NCI-H2029 treated with DMSO at 0.1 percent for 48 hours (cell line): ENCODE data around the gene LRRC2.

Experiments
- DNase-seq: peaks from one replicate; lab custom pipeline; 2025; lab: John Stamatoyannopoulos, UW

The LRRC2 gene

GRCh38 chr3:46478341-46478740, 87.8 kb downstream of the LRRC2 start:
- DNase-seq: no peak

- no peak for DNase-seq
These were observed 88.3 kb downstream of the LRRC2 start for GRCh38 chr3:46477756-46478155.

GRCh38 chr3:46477145-46477544, 89.0 kb downstream of the LRRC2 start:
- DNase-seq: no peak

- no peak for DNase-seq
These were observed 93.4 kb downstream of the LRRC2 start for GRCh38 chr3:46472736-46473135.

- no peak for DNase-seq
These were observed 94.7 kb downstream of the LRRC2 start for GRCh38 chr3:46471371-46471914.

- DNase-seq: no peak
These were observed 95.3 kb downstream of the LRRC2 start for GRCh38 chr3:46470831-46471230.

- DNase-seq: no peak
These were observed 96.3 kb downstream of the LRRC2 start for GRCh38 chr3:46469680-46470357.

- no peak for DNase-seq
These were observed 97.1 kb downstream of the LRRC2 start for GRCh38 chr3:46468753-46469600.

- no peak for DNase-seq
These were observed 98.5 kb downstream of the LRRC2 start for GRCh38 chr3:46467562-46467961.

- no peak for DNase-seq
These were observed 99.2 kb downstream of the LRRC2 start for GRCh38 chr3:46466871-46467403.

- DNase-seq: peak; percentile 40
These were observed 99.8 kb downstream of the LRRC2 start for GRCh38 chr3:46466273-46466672.
